Natural killer cell (primary cell): ENCODE measurements around the gene TEAD1. TPM values are rescaled to one million over a fixed set of nuclear protein-coding genes. Genes with fewer than 3 reads are reported as not detected.

Source experiments
- ATAC-seq, 3 donors: fragments of 150-1000 bp in 2 of 3; fragments of 200-7000 bp in 1 of 3; cut with Tn5 transposase; 1 replicate in 1 of 3; 2 replicates in 2 of 3; pipeline ENCODE4 v1.10.0; 2021; ENCODE audit warnings: mild to moderate bottlenecking in 2 of 3, moderate library complexity in 2 of 3
- DNase-seq, 2 donors: peaks; one replicate each; pipeline versions ENCODE4 v3.0.0 to v3.0.0-alpha.2; 2013 to 2021; ENCODE audit warnings: mixed read lengths in 1 of 2
- H3K27ac ChIP-seq: one replicate; pipeline ENCODE4 v1.5.1; 2013; ENCODE audit warnings: mild to moderate bottlenecking, low read length
- H3K27me3 ChIP-seq: one replicate; pipeline ENCODE4 v1.6.1; 2013; ENCODE audit warnings: low read length; ENCODE audit not compliant: control insufficient read depth, insufficient read depth
- H3K36me3 ChIP-seq: one replicate; pipeline ENCODE4 v1.6.1; 2013; ENCODE audit warnings: low read length; ENCODE audit not compliant: control insufficient read depth, insufficient read depth
- H3K4me1 ChIP-seq: one replicate; pipeline ENCODE4 v1.6.1; 2013; ENCODE audit warnings: low read length; ENCODE audit not compliant: control insufficient read depth, insufficient read depth
- H3K4me3 ChIP-seq: one replicate; pipeline ENCODE4 v1.5.1; 2013; ENCODE audit warnings: low read length
- H3K9me3 ChIP-seq: one replicate; pipeline ENCODE4 v1.6.1; 2013; ENCODE audit warnings: low read length; ENCODE audit not compliant: control insufficient read depth, insufficient read depth
- H3K27ac Mint-ChIP-seq, 2 donors: one replicate each; pipeline ENCODE4 v1.8.0; 2022; ENCODE audit warnings: mild to moderate bottlenecking in 2 of 2, mixed read lengths in 2 of 2, moderate library complexity in 1 of 2
- H3K27me3 Mint-ChIP-seq, 2 donors: one replicate each; pipeline ENCODE4 v1.8.0; 2022; ENCODE audit warnings: low read depth in 2 of 2, mixed read lengths in 2 of 2
- H3K36me3 Mint-ChIP-seq: one replicate; pipeline ENCODE4 v1.8.0; 2022; ENCODE audit warnings: mixed read lengths
- H3K4me1 Mint-ChIP-seq, 2 donors: one replicate each; pipeline ENCODE4 v1.8.0; 2022; ENCODE audit warnings: mixed read lengths in 2 of 2
- H3K4me3 Mint-ChIP-seq: one replicate; pipeline ENCODE4 v1.8.0; 2022; ENCODE audit warnings: mild to moderate bottlenecking, moderate library complexity, mixed read lengths
- H3K9me3 Mint-ChIP-seq, 2 donors: one replicate each; pipeline ENCODE4 v1.8.0; 2022; ENCODE audit warnings: mixed read lengths in 2 of 2
- WGBS: methylation state at CpG from one replicate; pipeline ENCODE4 v1.1.7; 2013; ENCODE audit warnings: missing lambda C conversion rate; ENCODE audit not compliant: insufficient coverage; 5-methylcytosine and 5-hydroxymethylcytosine counted together
- intact Hi-C: fragments of 100-400 bp; cut with micrococcal nuclease; formaldehyde crosslinking; loops from one replicate; pipeline ENCODE4 v1.14.2; 2022
- total RNA-seq, 4 donors: library from RNA; stranded (reverse); fragments of 120-200 nt in 1 of 4; gene quantifications; one replicate each; pipeline versions ENCODE4 v1.2.3 to v1.2.4, GENCODE V29; 2013 to 2022
- TF ChIP-seq, protein P1 (sequence below): fragments of 200-600 bp; IDR thresholded peaks from one replicate; pipeline ENCODE4 v1.8.0; 2022; ENCODE audit warnings: antibody characterized with exemption

The TEAD1 gene
- total RNA-seq, 3 donors from 2014 or later (not counting 1 experiment from before 2014, with no cell fraction given), result not detected

DNA sequence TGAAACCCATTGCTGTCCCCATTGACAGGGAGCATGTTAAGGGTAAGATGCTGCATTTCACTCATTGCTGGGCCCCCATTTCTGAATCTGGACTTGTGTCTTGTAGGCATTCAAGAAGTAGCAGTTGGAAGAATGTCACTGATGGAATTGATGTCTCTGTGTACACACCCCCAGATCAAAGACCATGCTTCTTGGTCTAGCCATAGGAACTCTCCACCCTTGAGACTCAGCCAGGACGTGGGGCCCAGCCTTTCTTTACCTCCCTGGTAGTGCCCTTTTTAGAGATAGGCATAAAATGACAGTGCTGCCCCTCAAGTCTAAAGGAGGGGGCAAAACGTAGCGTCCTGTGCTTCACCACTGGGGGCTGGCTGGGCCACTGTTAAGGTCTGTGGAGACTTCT, 135.1 kb downstream of the TEAD1 start:
- Mint-ChIP-seq H3K4me3 (no peak overlapping the region), H3K4me1 (no peaks in the 10 kb centered on the region), H3K36me3 (no peaks in the 10 kb centered on the region), H3K9me3 (no peaks in the 10 kb centered on the region), H3K27me3 (peaks cover 8 to 53% of the 10 kb centered on the region in 2 donors), H3K27ac (no peak overlapping the region)
- Histone ChIP-seq H3K4me1 (no peaks in the 10 kb centered on the region), H3K27me3 (no peaks in the 10 kb centered on the region), H3K36me3 (no peaks in the 10 kb centered on the region), H3K9me3 (no peaks in the 10 kb centered on the region), H3K27ac (no peak overlapping the region), H3K4me3 (no peak overlapping the region)
- TF ChIP-seq, protein P1, sequence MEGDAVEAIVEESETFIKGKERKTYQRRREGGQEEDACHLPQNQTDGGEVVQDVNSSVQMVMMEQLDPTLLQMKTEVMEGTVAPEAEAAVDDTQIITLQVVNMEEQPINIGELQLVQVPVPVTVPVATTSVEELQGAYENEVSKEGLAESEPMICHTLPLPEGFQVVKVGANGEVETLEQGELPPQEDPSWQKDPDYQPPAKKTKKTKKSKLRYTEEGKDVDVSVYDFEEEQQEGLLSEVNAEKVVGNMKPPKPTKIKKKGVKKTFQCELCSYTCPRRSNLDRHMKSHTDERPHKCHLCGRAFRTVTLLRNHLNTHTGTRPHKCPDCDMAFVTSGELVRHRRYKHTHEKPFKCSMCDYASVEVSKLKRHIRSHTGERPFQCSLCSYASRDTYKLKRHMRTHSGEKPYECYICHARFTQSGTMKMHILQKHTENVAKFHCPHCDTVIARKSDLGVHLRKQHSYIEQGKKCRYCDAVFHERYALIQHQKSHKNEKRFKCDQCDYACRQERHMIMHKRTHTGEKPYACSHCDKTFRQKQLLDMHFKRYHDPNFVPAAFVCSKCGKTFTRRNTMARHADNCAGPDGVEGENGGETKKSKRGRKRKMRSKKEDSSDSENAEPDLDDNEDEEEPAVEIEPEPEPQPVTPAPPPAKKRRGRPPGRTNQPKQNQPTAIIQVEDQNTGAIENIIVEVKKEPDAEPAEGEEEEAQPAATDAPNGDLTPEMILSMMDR, result no peak
- DNase-seq (no peak), ATAC-seq (no peak)
- 91% methylated on average over 3 of the region's 3 CpGs for WGBS
- intact Hi-C loops, result no loop called here

DNA sequence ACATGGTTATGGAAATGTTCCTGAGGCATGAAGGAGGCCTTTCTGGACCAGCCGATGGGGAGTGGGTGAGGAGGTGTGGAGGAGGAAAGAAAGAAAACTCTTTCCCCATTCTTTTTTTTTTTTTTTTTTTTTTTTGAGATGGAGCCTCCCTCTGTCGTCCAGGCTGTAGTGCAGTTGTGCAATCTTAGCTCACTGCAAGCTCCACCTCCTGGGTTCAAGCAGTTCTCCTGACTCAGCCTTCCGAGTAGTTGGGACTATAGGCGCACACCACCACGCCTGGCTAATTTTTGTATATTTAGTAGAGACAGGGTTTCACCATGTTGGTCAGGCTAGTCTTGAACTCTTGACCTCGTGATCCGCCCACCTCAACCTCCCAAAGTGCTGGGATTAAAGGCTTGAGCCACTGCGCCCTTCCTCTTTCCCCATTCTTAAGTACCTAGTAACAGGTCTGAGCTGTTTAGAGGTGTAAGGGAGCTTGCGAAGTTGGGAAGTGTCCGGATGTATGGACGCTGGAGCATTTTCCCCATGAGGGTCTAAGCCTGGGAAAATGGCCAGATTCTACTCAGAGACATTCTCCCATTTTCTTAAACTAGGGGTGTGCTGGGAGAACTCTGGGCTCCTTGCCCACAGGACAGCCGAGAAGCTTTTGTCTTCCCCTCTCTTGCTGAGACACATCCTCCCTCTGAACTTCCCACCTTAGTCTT, 135.8 kb downstream of the TEAD1 start:
- no peak overlapping the region for H3K4me3 Mint-ChIP-seq

DNA sequence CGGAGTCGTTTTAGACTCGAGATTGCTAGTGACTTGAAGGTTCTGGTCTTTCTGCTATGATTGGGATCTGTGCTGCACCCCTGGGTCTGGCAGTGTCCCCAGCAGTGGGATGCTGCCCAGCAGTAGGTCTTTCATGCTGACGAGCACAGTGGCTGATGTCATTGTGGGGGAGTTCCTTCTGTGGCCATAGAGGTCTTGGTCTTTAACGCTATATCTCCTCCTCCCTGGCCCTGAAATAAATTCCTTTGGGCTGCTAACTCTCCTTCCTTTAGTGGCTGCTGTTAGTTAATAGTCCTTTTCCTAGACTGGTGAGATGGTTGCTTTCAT, 136.3 kb downstream of the TEAD1 start:
- WGBS, result 89% methylated on average over 5 of the region's 5 CpGs
- Mint-ChIP-seq H3K4me3 (no peak overlapping the region), H3K4me1 (no peaks in the 10 kb centered on the region), H3K9me3 (no peaks in the 10 kb centered on the region), H3K27me3 (peaks cover 13 to 43% of the 10 kb centered on the region in 2 donors), H3K27ac (no peak overlapping the region), H3K36me3 (no peaks in the 10 kb centered on the region)
- Histone ChIP-seq H3K27me3 (no peaks in the 10 kb centered on the region), H3K27ac (no peak overlapping the region), H3K36me3 (no peaks in the 10 kb centered on the region), H3K4me1 (no peaks in the 10 kb centered on the region), H3K4me3 (no peak overlapping the region), H3K9me3 (no peaks in the 10 kb centered on the region)
- TF ChIP-seq, protein P1, result no peak
- no peak for DNase-seq
- intact Hi-C loops, result no loop called here
- ATAC-seq, result no peak

More for the DNA sequence above, 135.8 kb downstream of the TEAD1 start:
- ATAC-seq (no peak), DNase-seq (no peak)
- no peak overlapping the region for H3K4me3 ChIP-seq
- Mint-ChIP-seq H3K36me3 (no peaks in the 10 kb centered on the region), H3K4me1 (no peaks in the 10 kb centered on the region), H3K27me3 (peaks cover 8 to 49% of the 10 kb centered on the region in 2 donors), H3K9me3 (no peaks in the 10 kb centered on the region), H3K27ac (no peak overlapping the region)
- H3K4me1 ChIP-seq, result no peaks in the 10 kb centered on the region
- intact Hi-C loops, result no loop called here
- no peaks in the 10 kb centered on the region for H3K27me3 ChIP-seq
- no peak overlapping the region for H3K27ac ChIP-seq
- no peaks in the 10 kb centered on the region for H3K9me3 ChIP-seq
- no peaks in the 10 kb centered on the region for H3K36me3 ChIP-seq
- 72% methylated on average over 8 of the region's 12 CpGs for WGBS
- TF ChIP-seq, protein P1, result no peak

DNA sequence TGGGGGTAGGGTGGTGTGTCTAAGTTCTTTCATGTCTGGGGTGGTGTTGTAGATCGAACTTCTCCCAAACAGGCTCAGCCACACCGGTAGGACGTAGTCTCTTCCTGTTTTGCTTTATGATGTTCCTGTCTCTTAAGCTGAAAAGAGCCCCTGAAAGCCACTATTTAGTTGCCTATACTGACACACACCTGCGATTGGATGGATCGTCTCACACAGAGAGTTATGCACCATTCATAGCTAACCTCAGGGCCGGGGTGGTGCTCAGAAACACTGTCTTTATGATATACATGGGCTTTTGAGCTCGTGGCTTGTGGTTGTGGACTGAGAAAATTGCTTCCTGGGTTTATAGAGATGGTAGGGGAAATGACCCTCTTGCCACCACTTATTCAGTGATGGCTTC, 137.6 kb downstream of the TEAD1 start:
- H3K9me3 ChIP-seq, result no peaks in the 10 kb centered on the region
- Mint-ChIP-seq H3K4me3 (no peak overlapping the region), H3K27me3 (peaks cover 20 to 33% of the 10 kb centered on the region in 2 donors), H3K4me1 (no peaks in the 10 kb centered on the region), H3K27ac (no peak overlapping the region), H3K9me3 (no peaks in the 10 kb centered on the region), H3K36me3 (no peaks in the 10 kb centered on the region)
- DNase-seq (no peak), ATAC-seq (no peak)
- TF ChIP-seq, protein P1, result no peak
- WGBS, result 37% methylated on average over 6 of the region's 7 CpGs
- no peak overlapping the region for H3K27ac ChIP-seq
- H3K27me3 ChIP-seq, result no peaks in the 10 kb centered on the region
- H3K4me3 ChIP-seq, result no peak overlapping the region
- intact Hi-C loops, result no loop called here
- H3K36me3 ChIP-seq, result no peaks in the 10 kb centered on the region
- no peaks in the 10 kb centered on the region for H3K4me1 ChIP-seq
